Embryonic facial prominence (tissue), 1 donor: ENCODE measurements around the gene CCDC24.

Source experiments
- DNase-seq: peaks from one replicate; pipeline ENCODE4 v3.0.0-alpha.2; 2016; ENCODE audit errors: extremely low spot score

CCDC24 gene

DNA sequence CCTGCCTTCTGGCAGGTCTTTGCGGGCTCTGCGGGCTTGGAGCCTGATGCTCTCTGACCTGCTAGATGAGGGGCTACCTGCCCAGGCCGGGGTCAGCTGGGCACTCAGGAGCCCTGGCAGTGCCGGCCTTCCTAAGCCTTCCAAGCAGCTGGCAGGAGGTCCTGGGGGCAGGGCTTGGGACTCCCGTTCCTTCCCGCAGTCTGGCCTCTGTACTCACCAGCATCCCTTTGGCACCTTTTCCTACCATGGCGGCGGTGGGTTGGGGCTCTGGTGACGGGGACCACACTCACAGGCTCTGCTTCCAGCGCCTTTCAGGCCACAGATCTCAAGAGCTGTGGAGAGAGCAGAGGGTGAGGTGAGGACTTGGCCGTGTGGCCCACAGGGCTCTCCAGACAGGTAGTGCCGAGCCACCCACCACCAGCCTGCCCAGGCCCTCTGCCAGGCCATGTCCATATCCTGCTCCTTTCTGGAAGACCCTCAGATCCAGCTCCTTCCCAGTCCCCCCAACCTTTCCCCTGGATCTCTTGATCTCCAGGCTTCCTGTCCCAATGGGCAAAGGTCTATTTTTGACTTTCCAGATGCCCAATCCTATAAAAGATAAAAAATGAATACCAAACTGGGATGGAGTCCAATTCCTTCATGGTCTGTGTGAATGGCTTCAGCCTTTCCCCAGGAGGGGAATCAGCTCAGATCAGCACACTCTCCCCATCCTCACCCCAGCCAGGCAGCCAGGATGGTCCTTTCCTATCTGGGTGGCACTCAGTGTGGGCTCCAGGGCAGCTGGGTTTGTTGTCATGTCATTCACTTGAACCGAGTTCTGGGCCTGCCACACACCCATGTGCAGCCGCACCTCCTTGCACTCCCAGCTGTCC is 32.9 kb downstream of the CCDC24 start:
- DNase-seq: no peak

DNA sequence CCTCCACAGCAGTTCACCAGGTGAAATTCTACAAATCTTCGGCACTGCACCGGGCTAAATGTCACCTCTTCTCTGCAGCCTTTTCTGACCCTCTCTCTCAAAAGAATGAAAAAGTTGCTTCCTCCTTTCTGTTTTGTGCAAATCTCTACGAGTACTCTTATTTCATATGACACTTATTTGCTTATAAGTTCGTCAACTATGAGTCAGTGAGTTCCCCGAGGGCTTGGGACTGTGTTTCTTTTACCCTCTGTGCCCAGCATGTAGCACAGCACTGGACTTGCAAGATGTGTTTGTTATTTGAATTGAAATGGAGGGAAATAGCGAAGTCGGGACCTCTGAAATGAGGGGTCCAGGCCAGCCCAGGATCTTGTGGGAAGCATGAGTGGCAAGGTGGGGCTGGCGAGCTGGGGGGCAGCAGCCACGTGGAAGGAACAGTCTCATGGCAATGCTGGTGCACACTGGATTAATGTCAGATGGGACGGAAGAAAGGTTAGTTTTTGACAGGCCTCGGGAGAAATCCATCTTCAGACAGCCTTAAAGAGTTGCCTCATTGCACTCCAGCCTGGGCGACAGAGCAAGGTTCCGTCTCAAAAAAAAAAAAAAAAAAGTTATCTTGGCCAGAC is 33.6 kb downstream of the CCDC24 start:
- no peak for DNase-seq

DNA sequence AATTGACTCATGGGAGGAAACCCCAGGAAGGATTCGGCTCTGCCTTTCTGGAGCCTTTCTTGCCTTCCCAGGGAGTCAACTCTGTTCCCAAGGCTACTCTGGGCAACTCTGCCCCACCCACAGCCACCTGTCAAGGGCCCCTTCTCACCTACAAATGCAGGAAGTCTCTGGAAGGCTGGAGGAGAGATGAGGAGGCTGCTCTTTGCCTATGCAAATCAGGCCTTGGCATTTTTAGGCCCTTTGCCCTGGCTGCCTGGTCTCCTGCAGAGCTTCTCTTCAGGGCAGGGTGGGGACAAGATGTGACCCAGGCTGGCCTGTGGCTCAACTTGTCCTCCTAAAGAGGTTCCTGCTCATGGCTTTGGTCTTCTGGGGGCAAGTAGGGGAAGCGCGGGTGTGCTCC is 34.4 kb downstream of the CCDC24 start:
- DNase-seq: no peak

DNA sequence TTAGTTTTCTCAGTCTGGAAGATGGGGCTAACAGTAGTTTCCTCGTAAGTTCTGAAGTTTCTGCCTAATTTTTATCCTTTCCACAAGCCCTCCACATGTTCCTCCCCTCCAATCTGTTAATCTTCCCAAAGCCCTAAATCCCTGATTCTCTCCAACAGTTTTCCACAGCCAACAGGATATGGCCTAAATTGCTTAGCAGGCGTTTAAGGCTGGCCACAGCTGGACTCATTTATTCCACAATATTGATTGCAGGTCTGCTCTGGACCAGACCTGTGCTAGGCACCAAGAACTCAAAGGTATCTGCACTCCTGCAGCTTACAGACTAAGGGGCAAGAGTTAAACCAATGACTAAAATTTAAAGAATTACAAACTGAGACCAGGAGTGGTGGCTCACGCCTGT is 35.9 kb downstream of the CCDC24 start:
- no peak for DNase-seq

DNA sequence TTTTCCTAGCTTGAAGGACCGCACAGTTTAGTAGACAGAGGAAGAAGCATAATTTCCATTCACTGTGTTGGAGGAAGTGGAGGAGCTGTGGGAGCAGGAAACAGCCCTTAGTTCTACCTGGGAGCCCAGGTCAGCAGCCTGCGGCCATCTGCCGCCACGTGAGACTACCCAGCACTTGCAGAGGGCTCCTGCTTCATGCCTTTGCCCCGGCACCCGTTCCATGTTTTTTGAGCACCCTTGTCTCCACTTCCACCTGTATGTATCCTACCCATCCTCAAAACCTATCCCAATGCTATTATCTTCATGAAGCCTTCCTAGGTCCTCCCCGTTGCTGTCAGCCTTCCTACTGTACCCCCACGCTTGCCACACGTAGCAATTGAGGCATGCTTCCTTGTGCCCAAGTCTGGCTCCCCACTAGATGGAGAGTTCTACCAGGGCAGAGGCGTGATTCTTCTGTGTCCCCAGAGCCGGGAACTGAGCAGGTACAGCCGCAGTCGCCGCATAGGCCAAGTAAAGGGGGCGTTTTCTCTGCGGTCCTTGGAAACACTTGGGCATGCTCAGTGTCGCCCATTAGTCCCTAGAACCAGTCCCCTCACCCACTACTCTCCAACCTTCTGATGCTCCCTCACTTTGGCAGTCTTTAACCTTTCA is 38.0 kb downstream of the CCDC24 start:
- DNase-seq: no peak

DNA sequence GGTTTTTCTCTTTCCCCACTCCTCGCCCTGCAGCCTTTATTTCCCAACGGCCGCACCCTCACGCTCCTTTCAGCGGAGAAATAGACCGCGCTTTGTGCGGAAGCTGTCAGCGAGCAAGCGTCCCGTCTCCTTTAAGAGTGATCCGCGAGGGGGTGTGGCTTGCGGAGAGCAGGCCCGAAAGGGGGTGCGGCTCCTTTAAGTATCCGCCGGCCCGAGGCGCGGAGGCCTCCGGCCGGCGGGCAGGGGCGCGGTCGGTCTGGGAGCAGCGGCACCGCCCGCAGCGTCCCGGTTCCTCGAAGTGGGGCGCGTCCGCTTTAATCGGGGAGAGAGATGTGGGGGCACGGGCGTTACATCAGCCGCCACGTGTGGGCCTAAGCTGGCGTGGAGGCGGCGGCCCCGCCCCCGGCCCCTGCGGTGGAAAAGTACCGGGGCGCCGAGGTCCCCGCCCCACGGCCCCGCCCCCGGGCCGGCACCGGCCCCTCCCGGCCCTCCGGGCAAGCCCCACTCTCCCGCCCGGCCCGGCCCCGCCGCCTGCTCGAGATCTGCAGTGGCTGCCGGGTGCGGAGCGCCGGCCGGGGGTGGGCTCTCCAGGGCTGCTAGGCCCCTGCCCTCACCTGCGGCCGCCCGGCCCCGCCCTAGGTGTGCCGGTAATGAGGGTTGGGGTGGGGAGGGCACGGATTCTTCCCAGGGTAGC is 38.7 kb downstream of the CCDC24 start:
- peak; percentile 67 for DNase-seq

DNA sequence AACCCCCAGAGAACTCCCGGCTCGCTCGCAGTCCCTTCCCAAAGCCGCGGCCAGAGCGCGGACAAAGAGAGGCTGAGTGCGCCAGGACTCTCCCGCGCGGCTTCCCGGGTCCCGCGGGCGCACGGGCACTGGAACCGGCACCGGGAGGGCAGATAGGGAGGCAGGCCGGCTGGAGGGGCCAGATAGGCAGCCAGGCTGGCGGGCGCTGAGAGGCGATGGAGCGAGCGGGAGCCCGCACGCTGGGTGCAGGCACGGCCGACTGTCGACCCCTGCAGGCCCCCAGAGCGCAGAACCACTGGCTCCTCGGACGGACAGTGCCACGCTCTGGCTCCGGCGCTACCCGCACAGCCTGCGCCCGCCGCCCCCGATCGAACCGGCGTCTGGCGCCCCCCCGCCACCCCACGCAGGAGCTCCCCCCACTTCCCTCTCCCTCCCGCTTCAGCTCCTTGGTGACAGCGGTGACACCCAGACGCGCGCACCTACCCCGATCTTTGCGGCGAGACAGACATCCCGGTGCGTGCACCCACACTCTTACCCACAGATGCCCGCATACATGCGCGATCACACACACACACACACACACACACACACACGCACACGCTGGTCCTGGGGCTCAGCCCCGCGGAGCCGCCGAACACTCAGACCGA is 39.3 kb downstream of the CCDC24 start:
- DNase-seq: no peak

DNA sequence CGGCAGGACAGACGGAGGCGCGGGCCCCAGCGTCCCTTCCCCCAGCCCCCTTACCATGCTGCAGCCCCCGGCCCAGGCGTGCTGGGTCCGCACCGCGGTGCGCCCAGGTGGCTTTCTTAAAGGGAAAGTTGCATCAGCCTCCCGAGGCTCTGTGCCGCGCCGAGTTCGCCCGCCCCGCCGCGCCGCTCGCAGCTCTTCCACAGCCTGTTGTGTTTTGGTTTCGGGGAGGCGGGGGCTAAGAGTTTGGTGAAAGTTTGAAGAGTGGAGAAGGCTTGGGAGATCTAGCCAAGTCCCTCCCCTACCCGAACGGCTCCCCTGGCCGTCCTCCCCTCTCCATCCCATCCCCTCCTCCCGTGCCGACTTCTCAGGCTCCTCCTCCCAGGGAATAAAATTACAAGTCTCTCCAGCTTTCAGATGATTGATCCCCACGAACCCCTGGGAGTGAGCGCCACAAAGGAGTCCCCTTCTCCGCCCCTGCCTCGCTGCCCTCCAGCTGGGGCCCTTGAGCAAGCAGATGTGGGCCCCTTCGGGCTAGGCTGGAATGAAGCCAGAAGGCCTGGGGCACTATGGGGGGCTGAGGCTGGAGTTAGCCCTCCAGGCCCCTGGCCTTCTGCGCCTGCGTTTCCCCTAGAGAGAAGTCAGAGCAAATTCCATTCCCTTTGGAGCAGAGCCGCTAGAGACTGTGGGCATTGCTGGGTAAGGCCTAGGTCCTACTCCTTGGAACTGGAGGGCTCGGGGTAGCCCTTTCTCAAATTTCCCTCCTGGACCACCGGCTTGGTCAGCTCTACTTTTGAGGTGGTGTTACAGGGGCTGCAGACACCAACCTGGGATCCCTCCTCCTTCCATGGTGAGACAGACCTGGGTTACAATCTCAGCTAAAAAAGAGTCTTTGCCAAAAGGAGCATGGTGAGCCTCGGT is 40.1 kb downstream of the CCDC24 start, which contains the start of gene SLC6A9:
Gene SLC6A9 (minus strand): TSS at position 211 of the 918 bp plus-strand sequence. CDS start 7,185 bp downstream, outside the sequence.
- DNase-seq: peak; percentile 68

DNA sequence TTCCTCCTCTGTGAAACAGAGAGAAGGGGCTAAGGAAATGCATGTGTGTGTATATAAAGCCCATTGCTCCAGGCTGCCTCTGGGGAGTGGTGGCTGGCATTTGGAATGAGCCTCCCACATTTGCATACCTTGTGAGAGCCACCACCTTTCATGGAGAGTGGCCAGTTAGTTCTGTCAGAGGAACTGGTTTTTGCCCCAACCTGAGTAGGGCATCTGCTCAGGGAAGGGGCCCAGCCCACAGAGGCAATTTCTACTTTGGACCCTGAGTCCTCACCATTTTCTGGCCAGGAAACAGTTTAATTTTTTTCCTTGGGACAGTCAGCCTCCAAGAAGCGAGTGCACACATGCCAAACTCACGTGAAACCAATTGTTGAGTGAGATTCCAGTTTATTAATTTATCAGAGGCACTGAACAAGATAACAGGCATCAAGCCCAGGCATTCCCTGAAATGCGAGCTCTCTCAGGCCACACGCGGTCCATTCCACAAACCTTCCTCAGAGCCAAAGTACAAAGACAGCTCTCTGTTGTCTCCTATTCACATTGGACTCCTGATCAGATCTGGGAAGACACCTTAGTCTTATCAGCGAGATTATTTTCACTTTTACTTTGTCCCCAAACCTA is 40.9 kb downstream of the CCDC24 start:
- no peak for DNase-seq

DNA sequence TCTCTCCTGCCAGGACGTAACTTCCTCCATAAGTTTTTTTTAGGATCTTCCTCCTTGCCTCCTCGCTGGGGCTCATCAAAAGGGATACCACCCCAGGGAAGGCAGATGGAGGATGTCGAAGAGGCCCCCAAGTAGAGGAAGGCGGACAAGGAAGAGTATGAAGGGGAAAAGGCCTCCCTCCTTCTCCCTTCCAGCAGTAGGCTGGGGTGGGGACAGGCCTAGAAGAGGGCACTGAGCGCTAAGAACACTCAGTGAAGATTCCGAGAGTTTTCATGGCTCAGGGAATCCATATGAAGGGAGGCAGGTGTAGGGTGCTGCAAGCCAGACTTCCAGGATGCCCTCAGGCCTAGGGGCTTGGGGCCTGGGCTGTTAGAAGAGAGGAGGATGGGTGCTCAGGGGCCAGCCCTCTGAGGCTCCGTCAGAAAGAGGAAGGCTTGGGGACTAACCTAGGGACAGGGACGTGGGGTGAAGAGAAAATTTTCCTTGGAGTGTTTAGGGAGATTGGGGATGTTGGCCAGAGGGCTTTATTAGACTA is 41.7 kb downstream of the CCDC24 start:
- no peak for DNase-seq

DNA sequence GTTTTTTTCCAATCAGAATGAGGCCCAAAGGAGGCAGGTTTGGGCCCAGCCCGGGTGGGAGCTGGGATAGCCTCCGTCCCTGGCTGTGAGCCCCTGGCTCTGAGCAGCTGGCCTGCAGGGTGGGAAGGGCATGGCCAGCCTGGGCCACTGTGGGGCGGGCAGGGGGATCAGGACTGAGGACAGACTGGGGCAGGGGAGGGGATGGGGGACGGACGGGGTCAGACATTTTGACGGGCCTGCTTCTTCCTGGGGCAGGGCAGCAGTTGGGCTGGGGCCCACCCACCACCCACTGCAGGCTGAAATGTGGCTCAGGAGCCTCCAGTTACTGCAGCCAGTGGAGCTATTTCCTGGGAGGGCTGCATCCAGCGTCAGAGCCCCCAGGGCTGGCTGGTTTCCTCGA is 42.4 kb downstream of the CCDC24 start:
- no peak for DNase-seq

DNA sequence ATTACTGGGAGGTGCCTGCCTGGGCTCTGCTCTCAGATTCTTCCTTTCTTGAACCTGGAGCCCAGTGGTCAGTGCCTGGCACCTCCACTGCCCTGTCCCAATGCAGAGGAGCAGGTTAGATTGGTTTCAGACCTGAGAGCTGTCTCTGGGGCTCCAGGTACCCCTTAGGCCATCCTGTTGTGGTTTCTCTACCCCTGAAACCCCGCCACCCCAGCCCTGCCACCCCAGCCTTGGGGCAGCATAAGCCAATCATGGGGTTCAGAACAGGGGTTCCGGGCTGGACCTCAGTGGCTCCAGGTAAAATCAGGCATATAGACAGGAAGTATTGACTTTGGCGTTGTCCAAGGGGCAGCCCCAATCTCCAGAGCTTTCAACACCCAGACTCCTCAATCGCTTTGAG is 43.0 kb downstream of the CCDC24 start:
- DNase-seq: no peak

DNA sequence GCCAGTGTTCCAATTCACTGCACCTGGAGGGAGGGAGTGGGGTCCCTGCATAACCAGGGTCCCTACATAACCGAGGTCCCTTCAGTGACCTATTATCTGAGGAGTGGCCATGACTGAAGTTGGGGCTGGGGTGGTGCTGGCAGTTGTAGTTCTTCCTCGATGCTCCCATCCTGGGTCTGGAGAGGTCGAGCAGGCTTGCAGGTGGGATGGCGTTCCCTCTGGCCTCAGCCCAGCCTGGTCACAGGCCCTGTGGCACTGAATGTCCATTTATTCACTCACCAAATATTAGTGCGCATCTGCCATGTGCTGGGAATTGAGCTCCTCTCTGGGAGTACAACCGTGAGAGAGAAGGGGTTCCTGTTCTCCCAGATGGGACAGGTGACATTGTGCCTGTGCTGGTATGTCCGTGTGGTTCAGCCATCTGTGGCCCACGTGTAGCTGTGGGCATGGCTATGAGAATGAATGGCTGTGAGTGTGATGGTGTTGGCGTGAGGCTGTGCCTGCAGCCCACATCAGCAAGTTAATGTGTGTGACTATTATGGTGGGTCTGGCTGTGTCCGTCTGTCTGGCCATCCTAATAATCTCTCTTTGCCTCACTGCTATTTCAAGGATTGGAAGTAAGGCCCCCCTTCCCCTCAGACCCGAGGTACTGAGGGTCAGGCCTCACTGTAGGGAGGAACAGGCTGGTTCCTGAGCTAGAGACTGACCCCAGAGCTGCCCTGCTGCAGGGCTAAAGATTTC is 43.7 kb downstream of the CCDC24 start:
- DNase-seq: no peak

DNA sequence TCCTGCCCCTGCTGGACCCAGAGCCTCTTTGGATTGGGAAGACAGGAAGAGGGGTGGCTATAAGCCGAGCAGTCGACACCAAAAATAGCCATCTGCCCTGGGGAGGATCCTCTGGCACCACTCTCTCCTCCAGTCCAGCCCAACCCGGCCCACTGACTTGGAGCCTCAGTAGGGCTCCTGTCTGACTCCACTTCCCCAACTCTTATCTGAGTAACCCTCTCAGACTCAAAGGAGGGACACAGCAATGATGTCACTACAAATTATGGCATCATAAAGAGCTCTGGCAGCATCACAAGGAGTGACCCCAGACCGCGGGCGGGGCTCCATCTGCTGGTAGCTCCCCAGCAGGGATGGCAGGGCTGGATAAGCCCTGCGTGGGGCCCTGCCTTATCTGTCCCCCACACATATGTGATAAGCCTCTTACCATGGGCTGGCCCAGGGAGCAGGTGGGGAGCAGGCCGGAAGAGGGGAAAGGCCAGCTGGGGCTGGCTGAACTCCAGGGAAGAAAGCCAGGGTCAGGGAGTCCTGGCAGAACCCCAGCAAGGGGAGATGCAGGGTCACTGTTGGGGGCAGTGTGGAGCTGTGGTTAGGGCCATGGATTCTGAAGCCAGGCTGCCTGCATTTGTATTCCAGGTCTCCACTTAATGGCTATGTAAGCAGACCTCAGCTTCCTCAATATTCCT is 44.5 kb downstream of the CCDC24 start:
- DNase-seq: no peak

DNA sequence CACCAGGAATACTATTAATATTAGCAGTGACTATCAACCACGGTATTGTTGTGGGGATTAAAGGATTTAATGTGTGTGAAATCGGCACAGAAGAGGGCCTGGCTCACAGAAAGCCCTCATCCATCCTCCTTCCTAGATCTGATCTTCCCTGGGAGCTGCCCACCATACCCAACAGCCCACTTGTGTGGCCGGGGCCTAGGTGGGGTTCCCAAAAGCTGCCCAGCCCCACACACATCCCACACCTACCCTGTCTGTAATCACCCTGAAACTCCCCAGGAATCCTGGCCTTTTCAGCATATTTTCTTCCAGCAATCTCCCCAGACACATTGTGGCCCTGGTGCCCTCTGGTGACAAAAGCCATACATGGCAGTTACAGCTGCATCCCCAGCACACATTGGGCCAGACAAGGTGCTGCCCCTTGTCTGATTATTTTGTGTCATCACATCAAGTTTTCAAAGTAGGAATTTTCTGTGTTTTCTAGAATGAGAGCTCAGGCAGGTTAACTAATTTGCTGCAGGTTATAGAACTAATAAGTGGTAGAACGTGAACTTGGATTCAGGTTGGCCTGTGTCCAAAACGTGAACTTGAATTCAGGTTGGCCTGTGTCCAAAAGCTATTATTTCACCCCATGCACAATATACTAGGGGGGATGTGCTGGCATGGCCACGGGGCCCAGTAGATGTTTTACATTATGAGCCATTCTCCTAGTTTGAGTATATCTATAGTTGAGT is 45.2 kb downstream of the CCDC24 start:
- no peak for DNase-seq

DNA sequence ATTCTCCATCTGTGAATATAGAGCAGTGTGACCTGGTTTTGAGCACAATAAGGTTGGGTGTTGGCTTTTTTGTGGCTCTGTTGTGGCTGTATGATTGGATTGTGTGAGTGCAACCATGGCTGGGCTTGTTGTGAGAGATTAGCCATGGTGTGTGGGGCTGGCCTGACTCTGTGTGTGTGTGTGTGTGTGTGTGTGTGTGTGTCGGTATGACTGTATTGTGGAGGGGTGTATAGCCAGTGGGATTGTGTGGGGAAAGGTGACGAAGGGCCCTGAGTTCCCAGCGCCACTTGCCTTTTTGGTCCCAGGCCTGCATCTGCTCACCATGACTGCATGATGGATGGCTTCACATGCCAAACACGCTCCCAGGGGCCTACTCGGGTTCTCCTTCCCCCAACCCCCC is 45.8 kb downstream of the CCDC24 start:
- DNase-seq: no peak

DNA sequence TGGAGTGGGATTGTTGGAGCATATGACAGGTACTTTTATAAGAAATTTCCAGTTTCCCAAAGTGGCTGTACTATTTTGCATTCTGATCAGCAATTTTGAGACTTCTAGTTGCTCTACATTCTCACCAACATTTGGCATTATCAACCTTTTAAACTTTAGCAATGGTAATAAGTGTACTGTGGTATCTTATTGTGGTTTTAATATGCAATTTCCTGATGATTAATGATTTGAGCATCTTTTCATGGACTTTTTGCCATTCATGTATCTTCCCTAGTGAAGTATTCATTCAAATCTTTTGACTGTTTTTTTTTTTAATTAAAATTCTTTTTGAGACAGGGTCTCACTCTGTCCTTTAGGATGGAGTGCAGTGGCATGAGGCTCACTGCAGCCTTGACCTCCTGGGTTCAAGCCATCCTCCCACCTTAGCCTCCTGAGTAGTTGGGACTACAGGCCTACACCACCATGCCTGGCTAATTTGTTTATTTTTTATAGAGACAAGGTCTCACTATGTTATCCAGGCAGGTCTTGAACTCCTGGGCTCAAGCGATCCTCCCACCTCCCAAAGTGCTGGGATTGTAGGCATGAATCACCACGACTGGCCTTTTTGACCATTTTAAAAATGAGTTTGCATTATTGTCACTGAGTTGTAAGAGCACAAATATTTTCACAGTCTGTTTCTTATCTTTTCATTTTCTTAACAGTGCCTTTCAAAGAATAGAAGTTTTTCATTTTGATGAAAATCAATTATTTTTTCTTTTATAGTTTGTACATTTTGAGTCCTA is 47.7 kb downstream of the CCDC24 start:
- DNase-seq: no peak
